Measurements from ENCODE around the gene SLC1A6.

The SLC1A6 gene

DNA sequence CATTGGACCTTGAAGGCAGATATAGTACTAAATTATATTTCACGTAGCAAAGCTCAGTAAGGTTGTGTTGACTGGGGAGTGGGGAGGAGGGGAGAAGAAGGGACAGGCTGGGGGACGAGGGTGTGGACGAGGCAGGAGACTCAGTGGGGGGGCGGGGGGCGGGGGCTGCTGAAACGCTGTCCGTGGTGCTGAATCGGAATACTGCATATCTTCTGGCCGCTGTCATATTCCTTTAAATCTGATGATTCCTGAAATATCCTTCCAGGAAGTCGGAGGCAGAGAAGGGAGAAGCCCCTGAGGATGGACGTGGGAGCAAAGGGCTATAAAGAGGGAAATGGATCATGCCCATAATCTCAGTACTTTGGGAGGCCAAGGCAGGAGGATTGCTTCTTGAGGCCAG lies 34.9 kb upstream of the SLC1A6 start:
- POLR2A ChIA-PET: no interaction called here
- no peak for DNase-seq (ENCODE audit: extremely low spot score)
- CTCF ChIA-PET: no interaction called here
- TF ChIP-seq CTCF (IDR thresholded peaks at IDR 0.05; ENCODE audit: control extremely low read depth, extremely low read depth, low read depth, missing control alignments): no peak

- no peak for TF ChIP-seq CTCF (IDR thresholded peaks at IDR 0.05; ENCODE audit: control extremely low read depth, extremely low read depth, low read depth, missing control alignments)
- DNase-seq (ENCODE audit: extremely low spot score): no peak
- CTCF ChIA-PET: no interaction called here
- POLR2A ChIA-PET: no interaction called here
Measured at GRCh38 chr19:15010501-15011300, 31.0 kb upstream of the SLC1A6 start.

DNA sequence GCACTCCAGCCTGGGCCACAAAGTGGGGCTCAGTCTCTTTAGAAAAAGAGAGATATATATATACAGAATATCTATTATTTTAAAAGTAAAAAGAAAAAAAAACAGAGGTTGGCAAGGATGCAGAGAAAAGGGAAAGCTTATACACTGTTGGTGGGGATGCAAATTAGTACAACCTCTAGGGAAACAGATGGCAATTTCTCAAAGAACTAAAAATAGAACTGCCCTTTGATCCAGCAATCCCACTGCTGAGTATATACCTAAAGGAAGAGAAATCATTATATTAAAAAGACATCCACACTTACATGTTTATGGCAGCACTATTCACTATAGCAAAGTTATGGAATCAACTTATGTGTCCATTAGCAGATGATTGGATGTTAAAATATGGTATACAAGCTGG lies 28.6 kb upstream of the SLC1A6 start:
- TF ChIP-seq CTCF (IDR thresholded peaks at IDR 0.05; ENCODE audit: control extremely low read depth, extremely low read depth, low read depth, missing control alignments): no peak
- CTCF ChIA-PET: no interaction called here
- no peak for DNase-seq (ENCODE audit: extremely low spot score)
- POLR2A ChIA-PET: no interaction called here

- CTCF ChIA-PET: interaction anchor here (1.1 kb wide), 1 partner anchor 9 kb away, joined by 3 read pairs; no protein-coding TSS in a partner anchor
- no peak for DNase-seq (ENCODE audit: extremely low spot score)
- TF ChIP-seq CTCF (IDR thresholded peaks at IDR 0.05; ENCODE audit: control extremely low read depth, extremely low read depth, low read depth, missing control alignments): no peak
- POLR2A ChIA-PET: no interaction called here
Measured at GRCh38 chr19:14997981-14998380, 18.3 kb upstream of the SLC1A6 start.

DNA sequence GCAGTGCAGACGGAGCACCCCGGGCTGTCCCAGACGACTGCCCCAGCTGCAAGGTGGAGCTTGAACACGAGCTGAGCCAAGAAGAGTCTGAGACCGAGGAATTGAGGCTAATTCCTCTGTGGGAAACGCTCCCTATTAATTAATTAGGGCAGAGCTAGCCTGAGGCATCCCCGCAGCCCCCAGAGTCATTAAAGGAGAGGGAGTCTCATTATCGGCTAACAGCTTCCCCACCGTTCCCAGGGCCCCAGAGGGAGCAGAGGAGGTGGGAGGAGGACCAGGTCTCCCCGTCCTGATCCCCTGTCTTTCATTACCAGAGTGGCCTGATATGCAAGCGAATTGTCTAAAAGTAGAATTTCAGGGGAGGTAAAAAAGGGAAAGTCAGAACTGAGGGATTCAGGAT lies 13.1 kb upstream of the SLC1A6 start:
- ChIA-PET POLR2A (no interaction called here), CTCF (no interaction called here)
- TF ChIP-seq CTCF (IDR thresholded peaks at IDR 0.05; ENCODE audit: control extremely low read depth, extremely low read depth, low read depth, missing control alignments): no peak
- DNase-seq (ENCODE audit: extremely low spot score): no peak

GRCh38 chr19:14985133-14985532 lies 5.5 kb upstream of the SLC1A6 start:
- no peak for DNase-seq (ENCODE audit: extremely low spot score)
- no peak for TF ChIP-seq CTCF (IDR thresholded peaks at IDR 0.05; ENCODE audit: control extremely low read depth, extremely low read depth, low read depth, missing control alignments)
- ChIA-PET CTCF (interaction anchor here (1.3 kb wide), 1 partner anchor 107 kb away, joined by 3 read pairs; no protein-coding TSS in a partner anchor), POLR2A (no interaction called here)
